Measurements from ENCODE around the gene ABI3BP.

GRCh38 chr3:100726706-100727105, 266.5 kb downstream of the ABI3BP start:
- TF ChIP-seq, protein P1, sequence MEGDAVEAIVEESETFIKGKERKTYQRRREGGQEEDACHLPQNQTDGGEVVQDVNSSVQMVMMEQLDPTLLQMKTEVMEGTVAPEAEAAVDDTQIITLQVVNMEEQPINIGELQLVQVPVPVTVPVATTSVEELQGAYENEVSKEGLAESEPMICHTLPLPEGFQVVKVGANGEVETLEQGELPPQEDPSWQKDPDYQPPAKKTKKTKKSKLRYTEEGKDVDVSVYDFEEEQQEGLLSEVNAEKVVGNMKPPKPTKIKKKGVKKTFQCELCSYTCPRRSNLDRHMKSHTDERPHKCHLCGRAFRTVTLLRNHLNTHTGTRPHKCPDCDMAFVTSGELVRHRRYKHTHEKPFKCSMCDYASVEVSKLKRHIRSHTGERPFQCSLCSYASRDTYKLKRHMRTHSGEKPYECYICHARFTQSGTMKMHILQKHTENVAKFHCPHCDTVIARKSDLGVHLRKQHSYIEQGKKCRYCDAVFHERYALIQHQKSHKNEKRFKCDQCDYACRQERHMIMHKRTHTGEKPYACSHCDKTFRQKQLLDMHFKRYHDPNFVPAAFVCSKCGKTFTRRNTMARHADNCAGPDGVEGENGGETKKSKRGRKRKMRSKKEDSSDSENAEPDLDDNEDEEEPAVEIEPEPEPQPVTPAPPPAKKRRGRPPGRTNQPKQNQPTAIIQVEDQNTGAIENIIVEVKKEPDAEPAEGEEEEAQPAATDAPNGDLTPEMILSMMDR (IDR thresholded peaks at IDR 0.05): no peak
- no peak for TF ChIP-seq POLR2A (IDR thresholded peaks at IDR 0.05)
